Vagina (tissue), 2 donors: Measurements from ENCODE around the gene LCAT. TPM values are rescaled to one million over a fixed set of nuclear protein-coding genes. Genes with fewer than 3 reads are reported as not detected.
A peak's percentile ranks its signal among the peaks of the same experiment; 100 is the strongest.

Source experiments
- DNase-seq, 2 donors: peaks; one replicate each; pipeline ENCODE4 v3.0.0-alpha.2; 2017; ENCODE audit errors: extremely low spot score in 2 of 2
- H3K27ac ChIP-seq: fragments of 200-600 bp; sonication (generic); one replicate; pipeline ENCODE4 v1.5.1; 2019
- H3K27me3 ChIP-seq: fragments of 200-600 bp; sonication (generic); one replicate; pipeline ENCODE4 v1.5.1; 2019
- H3K36me3 ChIP-seq, 2 donors: fragments of 200-600 bp; sonication (generic); one replicate each; pipeline ENCODE4 v1.5.1; 2017 to 2019
- H3K4me1 ChIP-seq: fragments of 200-600 bp; sonication (generic); one replicate; pipeline ENCODE4 v1.5.1; 2019
- H3K4me3 ChIP-seq, 2 donors: fragments of 200-600 bp; sonication (generic); 1 replicate in 1 of 2; 2 replicates in 1 of 2; pipeline ENCODE4 v1.5.1; 2016 to 2019
- H3K9me3 ChIP-seq: fragments of 200-600 bp; sonication (generic); one replicate; pipeline ENCODE4 v1.5.1; 2019
- CTCF ChIP-seq, 3 experiments: fragments of 450-650 bp in 2 of 3; fragments of 200-600 bp in 1 of 3; sonication (generic) in 1 of 3; IDR thresholded peaks; one replicate each; pipeline ENCODE4 v1.5.1; 2017 to 2019; ENCODE audit warnings: antibody characterized with exemption in 3 of 3, mild to moderate bottlenecking in 2 of 3, moderate library complexity in 2 of 3
- POLR2A ChIP-seq, 2 donors: fragments of 450-650 bp; IDR thresholded peaks; one replicate each; pipeline ENCODE4 v1.6.1; 2017; ENCODE audit warnings: antibody characterized with exemption in 2 of 2, mild to moderate bottlenecking in 2 of 2, moderate library complexity in 2 of 2
- POLR2AphosphoS5 ChIP-seq, 2 donors: sonication (generic); formaldehyde crosslinking; IDR thresholded peaks; one replicate each; pipeline ENCODE4 v1.9.0; 2017; ENCODE audit warnings: antibody characterized with exemption in 2 of 2, mild to moderate bottlenecking in 2 of 2, low read depth in 1 of 2; ENCODE audit not compliant: insufficient read depth in 1 of 2
- intact Hi-C: fragments of 100-400 bp; cut with DNase I; formaldehyde crosslinking; loops from one replicate; pipeline ENCODE4 v1.15.1; 2023
- total RNA-seq: library from RNA; depleted of rRNA; stranded (reverse); fragments of >200 nt; gene quantifications from one replicate; pipeline ENCODE4 v1.2.3, GENCODE V29; 2016

Gene LCAT
- total RNA-seq, 1 donor from 2014 or later, result 33.4 TPM

DNA sequence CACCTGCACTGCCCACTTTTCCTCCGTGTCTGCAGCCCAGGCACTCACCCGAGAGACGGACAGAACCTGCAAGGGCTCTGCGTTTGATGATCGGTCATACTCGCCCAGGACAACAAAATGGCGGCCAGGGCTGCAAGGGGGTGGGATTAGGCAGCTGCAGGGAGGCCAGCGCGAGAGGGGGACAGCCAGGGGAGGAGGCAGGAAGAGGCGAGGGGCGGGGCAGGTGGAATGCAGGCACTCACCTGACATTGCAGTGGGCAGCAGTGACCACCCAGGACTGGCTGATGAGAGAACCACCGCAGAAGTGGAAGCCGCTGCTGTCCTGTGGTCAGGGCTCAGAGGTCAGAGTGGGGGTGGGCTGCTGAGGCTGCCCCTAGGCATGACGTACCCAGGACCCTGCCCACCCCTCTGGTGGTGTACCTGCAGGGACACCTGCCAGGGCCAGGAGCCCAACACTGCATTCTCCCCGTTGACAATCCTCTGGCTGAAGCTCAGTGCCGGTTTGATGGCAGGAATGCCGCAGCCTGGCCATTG is 13.2 kb downstream of the LCAT start:
- Histone ChIP-seq H3K27me3 (no peaks in the 10 kb centered on the region), H3K9me3 (no peaks in the 10 kb centered on the region), H3K4me3 (no peak overlapping the region), H3K36me3 (peaks cover 0 to 20% of the 10 kb centered on the region in 2 donors), H3K27ac (no peak overlapping the region), H3K4me1 (peaks cover 30% of the 10 kb centered on the region)
- TF ChIP-seq POLR2AphosphoS5 (IDR thresholded peaks at IDR 0.05; ENCODE audit: insufficient read depth in 1 of 2, low read depth in 1 of 2) (no peak), POLR2A (IDR thresholded peaks at IDR 0.05) (no peak), CTCF (IDR thresholded peaks at IDR 0.05) (no peak)
- DNase-seq, result no peak
- intact Hi-C loops, result loop anchor here (5.0 kb wide), 1 partner anchor 113 kb away; no protein-coding TSS in a partner anchor

DNA sequence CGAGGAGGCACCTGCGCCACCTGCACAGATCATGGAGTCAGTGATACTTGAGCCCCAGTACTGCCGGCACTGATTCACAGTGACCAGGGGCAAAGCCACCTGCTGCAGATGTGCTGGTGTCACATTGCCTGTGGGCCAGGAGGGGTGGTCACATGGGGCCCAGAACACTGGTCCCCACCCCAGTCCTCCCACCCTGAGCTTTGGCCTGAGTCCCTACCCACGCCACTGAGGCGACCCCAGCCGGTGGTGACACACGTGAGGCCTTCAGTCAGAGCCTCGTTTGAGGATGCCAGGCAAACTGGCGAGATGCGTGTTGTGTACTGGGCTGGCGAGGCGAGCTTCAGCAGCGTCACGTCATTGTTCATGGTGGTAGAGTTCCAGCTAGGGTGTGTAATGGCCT is 13.7 kb downstream of the LCAT start:
- no peak for TF ChIP-seq CTCF (IDR thresholded peaks at IDR 0.05)
- TF ChIP-seq POLR2A (IDR thresholded peaks at IDR 0.05), result no peak
- no peak for TF ChIP-seq POLR2AphosphoS5 (IDR thresholded peaks at IDR 0.05; ENCODE audit: insufficient read depth in 1 of 2, low read depth in 1 of 2)
- intact Hi-C loops, result loop anchor here (5.0 kb wide), 1 partner anchor 113 kb away; no protein-coding TSS in a partner anchor

DNA sequence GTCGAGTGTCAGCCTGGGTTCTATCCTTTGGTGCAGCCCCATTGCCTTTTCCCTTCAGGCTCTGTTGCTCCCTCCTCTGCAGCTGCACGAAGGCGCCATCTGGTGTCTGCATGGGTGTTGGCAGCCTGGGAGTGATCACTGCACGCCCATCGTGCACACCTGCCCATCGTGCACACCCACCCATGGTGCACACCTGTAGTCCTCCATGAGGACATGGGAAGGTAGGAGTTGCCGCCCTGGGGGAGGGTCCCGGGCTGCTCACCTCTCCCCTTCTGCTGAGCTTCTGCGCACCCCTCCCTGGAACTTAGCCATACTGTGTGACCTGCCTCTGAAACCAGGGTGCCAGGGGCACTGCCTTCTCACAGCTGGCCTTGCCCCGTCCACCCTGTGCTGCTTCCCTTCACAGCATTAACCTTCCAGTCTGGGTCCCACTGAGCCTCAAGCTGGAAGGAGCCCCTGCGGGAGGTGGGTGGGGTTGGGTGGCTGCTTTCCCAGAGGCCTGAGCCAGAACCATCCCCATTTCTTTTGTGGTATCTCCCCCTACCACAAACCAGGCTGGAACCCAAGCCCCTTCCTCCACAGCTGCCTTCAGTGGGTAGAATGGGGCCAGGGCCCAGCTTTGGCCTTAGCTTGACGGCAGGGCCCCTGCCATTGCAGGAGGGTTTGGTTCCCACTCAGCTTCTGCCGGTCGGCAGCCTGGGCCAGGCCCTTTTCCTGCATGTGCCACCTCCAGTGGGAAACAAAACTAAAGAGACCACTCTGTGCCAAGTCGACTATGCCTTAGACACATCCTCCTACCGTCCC is 15.2 kb downstream of the LCAT start:
- Histone ChIP-seq H3K4me1 (peaks cover 22% of the 10 kb centered on the region), H3K4me3 (no peak overlapping the region), H3K36me3 (peaks cover 0 to 25% of the 10 kb centered on the region in 2 donors), H3K27me3 (no peaks in the 10 kb centered on the region), H3K27ac (no peak overlapping the region), H3K9me3 (no peaks in the 10 kb centered on the region)
- TF ChIP-seq CTCF (IDR thresholded peaks at IDR 0.05), result peak; percentile 50 to 72 (median 69)
- TF ChIP-seq POLR2AphosphoS5 (IDR thresholded peaks at IDR 0.05; ENCODE audit: insufficient read depth in 1 of 2, low read depth in 1 of 2), result peak in 1 of 2 donors; percentile 16
- no peak for TF ChIP-seq POLR2A (IDR thresholded peaks at IDR 0.05)
- intact Hi-C loops, result loop anchor here (5.0 kb wide), 1 partner anchor 46 kb away; the partner anchor contains the start of gene NRN1L
- DNase-seq, result no peak

More for the DNA sequence above, 13.7 kb downstream of the LCAT start:
- Histone ChIP-seq H3K27me3 (no peaks in the 10 kb centered on the region), H3K4me3 (no peak overlapping the region), H3K9me3 (no peaks in the 10 kb centered on the region), H3K36me3 (peaks cover 0 to 20% of the 10 kb centered on the region in 2 donors), H3K4me1 (peaks cover 30% of the 10 kb centered on the region), H3K27ac (no peak overlapping the region)
- DNase-seq, result no peak

GRCh38 chr16:67928147-67928546 is 15.8 kb downstream of the LCAT start:
- no peak overlapping the region for H3K27ac ChIP-seq
- no peak for DNase-seq
- intact Hi-C loops, result loop anchor here (5.0 kb wide), 1 partner anchor 46 kb away; the partner anchor contains the start of gene NRN1L
- H3K27me3 ChIP-seq, result no peaks in the 10 kb centered on the region
- H3K4me3 ChIP-seq, result no peak overlapping the region
- TF ChIP-seq CTCF (IDR thresholded peaks at IDR 0.05) (no peak), POLR2A (IDR thresholded peaks at IDR 0.05) (no peak), POLR2AphosphoS5 (IDR thresholded peaks at IDR 0.05; ENCODE audit: insufficient read depth in 1 of 2, low read depth in 1 of 2) (no peak)
- H3K9me3 ChIP-seq, result no peaks in the 10 kb centered on the region
- peaks cover 28% of the 10 kb centered on the region for H3K4me1 ChIP-seq
- H3K36me3 ChIP-seq, result peaks cover 0 to 30% of the 10 kb centered on the region in 2 donors
